CD4-positive, alpha-beta T cell (primary cell): ENCODE data around the gene CFDP1. TPM values are rescaled to one million over a fixed set of nuclear protein-coding genes. Genes with fewer than 3 reads are reported as not detected.

Experiments used
- ATAC-seq: fragments of 200-7000 bp; cut with Tn5 transposase; one replicate; pipeline ENCODE4 v1.10.0; 2022; ENCODE audit warnings: mild to moderate bottlenecking; ENCODE audit not compliant: poor library complexity
- CTCF ChIA-PET: fragments of 350-600 bp; sonication (Branson Sonifier 250); formaldehyde crosslinking; loops from one replicate; lab custom pipeline; 2021; ENCODE audit warnings: antibody characterized with exemption, inconsistent platforms; lab: Charles Lee
- POLR2A ChIA-PET: fragments of 350-600 bp; sonication (Branson Sonifier 250); formaldehyde crosslinking; loops from one replicate; lab custom pipeline; 2021; ENCODE audit warnings: antibody characterized with exemption, inconsistent platforms; lab: Charles Lee
- DNase-seq, 14 experiments: peaks; one replicate each; pipeline ENCODE4 v3.0.0-alpha.2; 2013 to 2020; ENCODE audit warnings: mixed read lengths in 2 of 14
- H3K27ac ChIP-seq, 2 donors: one replicate each; pipeline versions ENCODE4 v1.5.1 to v1.7.0; 2013; ENCODE audit warnings: low read length in 2 of 2, low read depth in 1 of 2, mild to moderate bottlenecking in 1 of 2
- H3K27me3 ChIP-seq, 2 experiments: 1 replicate in 1 of 2; 2 replicates in 1 of 2; pipeline versions ENCODE4 v1.6.1 to v1.7.0; 2013; ENCODE audit warnings: low read length in 2 of 2, control low read depth in 1 of 2, mild to moderate bottlenecking in 1 of 2, moderate library complexity in 1 of 2; ENCODE audit not compliant: insufficient read depth in 2 of 2, control insufficient read depth in 1 of 2
- H3K36me3 ChIP-seq: one replicate; pipeline ENCODE4 v1.6.1; 2013; ENCODE audit warnings: low read length, control low read depth; ENCODE audit not compliant: insufficient read depth
- H3K4me1 ChIP-seq: one replicate; pipeline ENCODE4 v1.6.1; 2013; ENCODE audit warnings: low read length, control low read depth; ENCODE audit not compliant: insufficient read depth
- H3K4me3 ChIP-seq: one replicate; pipeline ENCODE4 v1.5.1; 2013; ENCODE audit warnings: mild to moderate bottlenecking, low read length, moderate library complexity
- H3K9me3 ChIP-seq, 2 experiments: 1 replicate in 1 of 2; 2 replicates in 1 of 2; pipeline versions ENCODE4 v1.6.1 to v1.7.0; 2013; ENCODE audit warnings: low read length in 2 of 2, mild to moderate bottlenecking in 2 of 2, control low read depth in 1 of 2, moderate library complexity in 1 of 2; ENCODE audit not compliant: control insufficient read depth in 1 of 2, insufficient read depth in 1 of 2
- H3K27ac Mint-ChIP-seq: one replicate; pipeline ENCODE4 v1.8.0; 2020; ENCODE audit warnings: mixed read lengths
- H3K27me3 Mint-ChIP-seq: one replicate; pipeline ENCODE4 v1.8.0; 2021; ENCODE audit warnings: mixed read lengths
- H3K36me3 Mint-ChIP-seq: one replicate; pipeline ENCODE4 v1.8.0; 2021; ENCODE audit warnings: low read depth, mixed read lengths
- H3K4me1 Mint-ChIP-seq: one replicate; pipeline ENCODE4 v1.8.0; 2021; ENCODE audit warnings: low read depth, mixed read lengths
- H3K4me3 Mint-ChIP-seq: one replicate; pipeline ENCODE4 v1.8.0; 2020; ENCODE audit warnings: mild to moderate bottlenecking, mixed read lengths
- H3K9me3 Mint-ChIP-seq: one replicate; pipeline ENCODE4 v1.8.0; 2020; ENCODE audit warnings: mixed read lengths
- CTCF ChIP-seq: fragments of 200-600 bp; IDR thresholded peaks from one replicate; pipeline ENCODE4 v1.8.0; 2022; ENCODE audit warnings: antibody characterized with exemption, mild to moderate bottlenecking
- intact Hi-C, 2 experiments: fragments of 100-400 bp; cut with DNase I in 1 of 2; cut with micrococcal nuclease in 1 of 2; formaldehyde crosslinking; loops; one replicate each; pipeline versions ENCODE4 v1.15.1 to v1.9.0; 2023 to 2025; cut with DNase I, micrococcal nuclease
- total RNA-seq, 174 experiments: library from RNA in 2 of 174; stranded (reverse) in 2 of 174; gene quantifications; one replicate each; pipeline ENCODE4 v1.2.3 and lab custom pipeline; 2021 to 2026

Gene CFDP1
- total RNA-seq, 2 experiments from 2014 or later: 23.0 to 25.5 TPM

GRCh38 chr16:75310541-75310940 is 122.8 kb downstream of the CFDP1 start:
- CTCF ChIA-PET: no interaction called here
- Histone ChIP-seq H3K4me1 (peaks cover 3% of the 10 kb centered on the region), H3K36me3 (peaks cover 2% of the 10 kb centered on the region), H3K27ac (no peak overlapping the region), H3K9me3 (no peaks in the 10 kb centered on the region), H3K4me3 (no peak overlapping the region), H3K27me3 (no peaks in the 10 kb centered on the region)
- H3K4me1 Mint-ChIP-seq: peaks cover 28% of the 10 kb centered on the region
- peaks cover 42% of the 10 kb centered on the region for H3K36me3 Mint-ChIP-seq
- no peak overlapping the region for H3K27ac Mint-ChIP-seq
- no peaks in the 10 kb centered on the region for H3K27me3 Mint-ChIP-seq
- ATAC-seq: no peak
- POLR2A ChIA-PET: no interaction called here
- H3K4me3 Mint-ChIP-seq: no peak overlapping the region
- TF ChIP-seq CTCF: no peak
- no peak for DNase-seq
- intact Hi-C loops: no loop called here
- no peaks in the 10 kb centered on the region for H3K9me3 Mint-ChIP-seq

GRCh38 chr16:75309899-75310430 is 123.3 kb downstream of the CFDP1 start:
- H3K4me1 ChIP-seq: peaks cover 9% of the 10 kb centered on the region
- Mint-ChIP-seq H3K27ac (no peak overlapping the region), H3K9me3 (no peaks in the 10 kb centered on the region), H3K36me3 (peaks cover 43% of the 10 kb centered on the region), H3K4me3 (no peak overlapping the region), H3K4me1 (peaks cover 34% of the 10 kb centered on the region), H3K27me3 (no peaks in the 10 kb centered on the region)
- H3K9me3 ChIP-seq: no peaks in the 10 kb centered on the region
- ChIA-PET CTCF (no interaction called here), POLR2A (no interaction called here)
- no peak for TF ChIP-seq CTCF
- no peaks in the 10 kb centered on the region for H3K27me3 ChIP-seq
- H3K27ac ChIP-seq: no peak overlapping the region
- DNase-seq (no peak), ATAC-seq (no peak)
- no peak overlapping the region for H3K4me3 ChIP-seq
- peaks cover 3% of the 10 kb centered on the region for H3K36me3 ChIP-seq
- intact Hi-C loops: no loop called here

GRCh38 chr16:75309156-75309555 is 124.1 kb downstream of the CFDP1 start:
- H3K27me3 Mint-ChIP-seq: no peaks in the 10 kb centered on the region
- POLR2A ChIA-PET: no interaction called here
- Histone ChIP-seq H3K4me1 (peaks cover 14% of the 10 kb centered on the region), H3K9me3 (no peaks in the 10 kb centered on the region), H3K36me3 (peaks cover 11% of the 10 kb centered on the region), H3K4me3 (no peak overlapping the region), H3K27ac (no peak overlapping the region), H3K27me3 (no peaks in the 10 kb centered on the region)
- intact Hi-C loops: no loop called here
- CTCF ChIA-PET: no interaction called here
- H3K36me3 Mint-ChIP-seq: peaks cover 48% of the 10 kb centered on the region
- TF ChIP-seq CTCF: no peak
- H3K27ac Mint-ChIP-seq: no peak overlapping the region
- H3K9me3 Mint-ChIP-seq: no peaks in the 10 kb centered on the region
- no peak for ATAC-seq
- no peak for DNase-seq
- no peak overlapping the region for H3K4me3 Mint-ChIP-seq
- peaks cover 38% of the 10 kb centered on the region for H3K4me1 Mint-ChIP-seq
